ENCODE results near the gene UAP1. TPM values are rescaled to one million over a fixed set of nuclear protein-coding genes. Genes with fewer than 3 reads are reported as not detected.

Gene UAP1
- total RNA-seq, 2 donors from 2014 or later, result 36.4 to 39.4 TPM

- no peaks in the 10 kb centered on the region for H3K27me3 ChIP-seq (ENCODE audit: control insufficient read depth, insufficient read depth, low read length, poor library complexity, severe bottlenecking)
- H3K27ac ChIP-seq (ENCODE audit: low read depth, low read length), result no peak overlapping the region
- no peak overlapping the region for H3K9ac ChIP-seq (ENCODE audit: extremely low read depth, low read length, poor library complexity, severe bottlenecking)
- Mint-ChIP-seq H3K4me1 (no peaks in the 10 kb centered on the region), H3K36me3 (ENCODE audit: low read depth) (peaks cover 2% of the 10 kb centered on the region), H3K27ac (no peak overlapping the region), H3K27me3 (ENCODE audit: insufficient read depth) (no peaks in the 10 kb centered on the region), H3K9me3 (no peaks in the 10 kb centered on the region), H3K4me3 (no peak overlapping the region)
- no peaks in the 10 kb centered on the region for H3K36me3 ChIP-seq (ENCODE audit: control insufficient read depth, insufficient read depth, low read length)
- 96% methylated on average over 2 of the region's 2 CpGs; no CpG with 5 or more reads in 1 of the 2 experiments for WGBS, 2 experiments (ENCODE audit: insufficient coverage in 1 of 2, insufficient read length in 1 of 2)
- no peak overlapping the region for H3K4me3 ChIP-seq (ENCODE audit: low read length)
- H3K9me3 ChIP-seq (ENCODE audit: control insufficient read depth, low read length), result no peaks in the 10 kb centered on the region
- no peak for TF ChIP-seq CTCF (conservative IDR thresholded peaks at IDR 0.05)
- no peaks in the 10 kb centered on the region for H3K4me1 ChIP-seq (ENCODE audit: control insufficient read depth, insufficient read depth, low read length)
- no peak for DNase-seq
These were observed 24.3 kb upstream of the UAP1 start for GRCh38 chr1:162537216-162537615.

DNA sequence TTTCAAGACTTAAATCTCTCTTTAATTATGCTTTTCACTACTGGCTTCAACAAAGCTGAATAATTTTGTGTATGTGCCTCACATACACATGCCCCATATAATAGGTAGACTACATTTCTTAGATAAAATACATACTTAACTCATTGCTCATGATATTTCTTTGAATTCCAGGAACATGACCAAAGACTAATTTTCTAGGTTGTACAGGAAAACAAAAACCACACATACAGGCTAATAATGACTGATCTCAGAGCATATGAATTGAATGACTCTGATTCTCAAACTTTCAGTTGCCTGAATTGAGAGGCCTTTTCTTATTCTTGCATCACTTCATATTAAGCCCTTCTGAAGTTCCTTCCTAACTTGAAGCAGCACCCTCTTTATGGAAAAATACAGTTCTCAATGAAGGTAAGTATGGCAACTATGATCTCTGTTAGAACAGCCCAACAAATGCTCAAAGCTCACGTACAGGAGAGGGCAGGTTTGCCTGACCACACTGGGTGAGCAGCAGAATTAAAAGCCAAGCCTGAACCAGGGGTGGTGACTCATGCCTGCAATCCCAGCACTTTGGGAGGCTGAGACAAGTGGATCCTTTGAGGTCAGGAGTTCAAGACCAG is 22.6 kb upstream of the UAP1 start:
- no peaks in the 10 kb centered on the region for H3K36me3 ChIP-seq (ENCODE audit: control insufficient read depth, insufficient read depth, low read length)
- H3K4me3 Mint-ChIP-seq, result no peak overlapping the region
- H3K36me3 Mint-ChIP-seq (ENCODE audit: low read depth), result peaks cover 2% of the 10 kb centered on the region
- H3K27ac Mint-ChIP-seq, result no peak overlapping the region
- DNase-seq, result no peak
- WGBS, 2 experiments (ENCODE audit: insufficient coverage in 1 of 2, insufficient read length in 1 of 2), result 92 to 100% methylated on average over 1 of the region's 1 CpG
- H3K4me1 Mint-ChIP-seq, result no peaks in the 10 kb centered on the region
- H3K9ac ChIP-seq (ENCODE audit: extremely low read depth, low read length, poor library complexity, severe bottlenecking), result no peak overlapping the region
- no peak overlapping the region for H3K27ac ChIP-seq (ENCODE audit: low read depth, low read length)
- no peak overlapping the region for H3K4me3 ChIP-seq (ENCODE audit: low read length)
- H3K9me3 ChIP-seq (ENCODE audit: control insufficient read depth, low read length), result peaks cover 8% of the 10 kb centered on the region
- H3K9me3 Mint-ChIP-seq, result peaks cover 10% of the 10 kb centered on the region
- no peaks in the 10 kb centered on the region for H3K27me3 ChIP-seq (ENCODE audit: control insufficient read depth, insufficient read depth, low read length, poor library complexity, severe bottlenecking)
- TF ChIP-seq CTCF (conservative IDR thresholded peaks at IDR 0.05), result no peak
- H3K4me1 ChIP-seq (ENCODE audit: control insufficient read depth, insufficient read depth, low read length), result no peaks in the 10 kb centered on the region
- no peaks in the 10 kb centered on the region for H3K27me3 Mint-ChIP-seq (ENCODE audit: insufficient read depth)

DNA sequence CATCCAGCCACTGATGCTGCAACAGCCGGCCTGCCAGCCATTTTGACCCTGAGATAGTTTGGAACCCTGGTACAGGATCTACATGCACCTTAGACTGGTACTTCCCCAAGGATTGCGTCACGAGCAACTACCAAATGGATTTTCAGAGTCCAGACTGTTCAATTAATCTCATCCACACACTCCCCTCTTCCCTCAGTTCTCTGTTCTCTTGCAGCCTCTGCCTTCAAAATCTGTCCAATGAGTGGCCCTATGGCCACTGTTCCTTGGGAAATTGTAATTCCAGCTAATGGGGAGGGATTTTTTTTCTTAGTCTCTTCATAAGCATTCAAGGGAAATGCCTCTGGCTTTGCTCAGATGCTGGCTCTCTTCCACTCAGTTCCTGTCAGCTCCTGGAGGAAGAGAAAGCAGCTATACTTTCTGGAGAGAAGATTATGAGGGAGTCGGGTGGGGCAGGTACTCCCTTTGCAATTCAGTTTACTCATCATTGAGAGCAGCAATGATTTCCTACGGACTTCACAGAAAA is 19.8 kb upstream of the UAP1 start:
- H3K27me3 ChIP-seq (ENCODE audit: control insufficient read depth, insufficient read depth, low read length, poor library complexity, severe bottlenecking), result no peaks in the 10 kb centered on the region
- Mint-ChIP-seq H3K27ac (no peak overlapping the region), H3K4me3 (no peak overlapping the region), H3K9me3 (peaks cover 13% of the 10 kb centered on the region), H3K4me1 (no peaks in the 10 kb centered on the region), H3K36me3 (ENCODE audit: low read depth) (peaks cover 2% of the 10 kb centered on the region), H3K27me3 (ENCODE audit: insufficient read depth) (no peaks in the 10 kb centered on the region)
- H3K27ac ChIP-seq (ENCODE audit: low read depth, low read length), result no peak overlapping the region
- no peak for TF ChIP-seq CTCF (conservative IDR thresholded peaks at IDR 0.05)
- peaks cover 8% of the 10 kb centered on the region for H3K9me3 ChIP-seq (ENCODE audit: control insufficient read depth, low read length)
- no peaks in the 10 kb centered on the region for H3K36me3 ChIP-seq (ENCODE audit: control insufficient read depth, insufficient read depth, low read length)
- no peaks in the 10 kb centered on the region for H3K4me1 ChIP-seq (ENCODE audit: control insufficient read depth, insufficient read depth, low read length)
- 76 to 80% methylated on average over 4 to 5 of the region's 5 CpGs for WGBS, 2 experiments (ENCODE audit: insufficient coverage in 1 of 2, insufficient read length in 1 of 2)
- DNase-seq, result no peak
- no peak overlapping the region for H3K4me3 ChIP-seq (ENCODE audit: low read length)
- H3K9ac ChIP-seq (ENCODE audit: extremely low read depth, low read length, poor library complexity, severe bottlenecking), result no peak overlapping the region

Data from endodermal cell (in vitro differentiated cells).